ENCODE measurements around the gene ST6GAL1. TPM values are rescaled to one million over a fixed set of nuclear protein-coding genes. Genes with fewer than 3 reads are reported as not detected.

ST6GAL1 gene
- total RNA-seq, 4 donors from 2014 or later, result 24.7 to 58.1 (median 44.5) TPM

GRCh38 chr3:186925826-186926225 lies 4.5 kb upstream of the ST6GAL1 start:
- H3K4me3 ChIP-seq, result no peak overlapping the region
- H3K36me3 ChIP-seq, result no peaks in the 10 kb centered on the region
- H3K27ac ChIP-seq, result no peak overlapping the region
- WGBS, 2 donors, result 91 to 97% methylated on average over 1 of the region's 1 CpG
- DNase-seq (ENCODE audit: low spot score in 2 of 2), result no peak
- H3K4me1 ChIP-seq, result peaks cover 0 to 8% (median 0%) of the 10 kb centered on the region in 4 donors
- no peaks in the 10 kb centered on the region for H3K9me3 ChIP-seq
- H3K27me3 ChIP-seq, result no peaks in the 10 kb centered on the region
- TF ChIP-seq POLR2A (IDR thresholded peaks at IDR 0.05) (no peak), CTCF (IDR thresholded peaks at IDR 0.05) (no peak), EP300 (IDR thresholded peaks at IDR 0.05) (no peak)

DNA sequence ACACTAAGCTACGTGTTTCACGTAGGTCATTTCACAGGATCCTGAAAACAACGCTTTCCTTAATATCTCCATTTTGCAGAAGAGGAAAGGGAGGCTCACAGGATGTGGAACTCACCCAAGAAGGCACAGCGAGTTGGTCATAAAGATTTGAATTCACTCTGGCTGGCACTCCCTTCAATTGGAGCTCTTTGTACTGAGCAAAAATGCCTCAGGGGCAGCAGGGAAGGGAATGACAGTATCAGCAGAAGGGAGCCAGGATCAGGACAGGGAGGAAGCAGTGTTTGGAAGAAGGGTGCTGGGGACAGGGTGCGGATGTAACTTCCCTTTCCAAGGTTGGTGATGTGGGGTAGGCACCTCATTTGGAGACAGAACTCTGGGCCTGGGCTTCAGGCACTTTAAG lies 1.1 kb upstream of the ST6GAL1 start:
- no peak for DNase-seq (ENCODE audit: low spot score in 2 of 2)

GRCh38 chr3:186929685-186930084 lies 641 bp upstream of the ST6GAL1 start:
- Histone ChIP-seq H3K36me3 (no peaks in the 10 kb centered on the region), H3K9me3 (no peaks in the 10 kb centered on the region), H3K4me3 (peak overlapping the region in 3 of 4 donors; percentile 61 to 93 (median 83)), H3K4me1 (peaks cover 0 to 33% (median 11%) of the 10 kb centered on the region in 4 donors), H3K27ac (peak overlapping the region in 3 of 4 donors; percentile 85 to 89 (median 87)), H3K27me3 (no peaks in the 10 kb centered on the region)
- no peak for DNase-seq (ENCODE audit: low spot score in 2 of 2)
- TF ChIP-seq EP300 (IDR thresholded peaks at IDR 0.05), result no peak
- TF ChIP-seq POLR2A (IDR thresholded peaks at IDR 0.05), result no peak
- TF ChIP-seq CTCF (IDR thresholded peaks at IDR 0.05), result no peak
- WGBS, 2 donors, result 78 to 79% methylated on average over 12 of the region's 12 CpGs

More for the DNA sequence above, 1.1 kb upstream of the ST6GAL1 start:
- 78 to 80% methylated on average over 5 of the region's 5 CpGs for WGBS, 2 donors
- Histone ChIP-seq H3K4me1 (peaks cover 0 to 29% (median 11%) of the 10 kb centered on the region in 4 donors), H3K36me3 (no peaks in the 10 kb centered on the region), H3K27me3 (no peaks in the 10 kb centered on the region), H3K4me3 (no peak overlapping the region), H3K27ac (peak overlapping the region in 2 of 4 donors; percentile 41 to 89), H3K9me3 (no peaks in the 10 kb centered on the region)
- TF ChIP-seq EP300 (IDR thresholded peaks at IDR 0.05) (no peak), POLR2A (IDR thresholded peaks at IDR 0.05) (no peak), CTCF (IDR thresholded peaks at IDR 0.05) (no peak)

DNA sequence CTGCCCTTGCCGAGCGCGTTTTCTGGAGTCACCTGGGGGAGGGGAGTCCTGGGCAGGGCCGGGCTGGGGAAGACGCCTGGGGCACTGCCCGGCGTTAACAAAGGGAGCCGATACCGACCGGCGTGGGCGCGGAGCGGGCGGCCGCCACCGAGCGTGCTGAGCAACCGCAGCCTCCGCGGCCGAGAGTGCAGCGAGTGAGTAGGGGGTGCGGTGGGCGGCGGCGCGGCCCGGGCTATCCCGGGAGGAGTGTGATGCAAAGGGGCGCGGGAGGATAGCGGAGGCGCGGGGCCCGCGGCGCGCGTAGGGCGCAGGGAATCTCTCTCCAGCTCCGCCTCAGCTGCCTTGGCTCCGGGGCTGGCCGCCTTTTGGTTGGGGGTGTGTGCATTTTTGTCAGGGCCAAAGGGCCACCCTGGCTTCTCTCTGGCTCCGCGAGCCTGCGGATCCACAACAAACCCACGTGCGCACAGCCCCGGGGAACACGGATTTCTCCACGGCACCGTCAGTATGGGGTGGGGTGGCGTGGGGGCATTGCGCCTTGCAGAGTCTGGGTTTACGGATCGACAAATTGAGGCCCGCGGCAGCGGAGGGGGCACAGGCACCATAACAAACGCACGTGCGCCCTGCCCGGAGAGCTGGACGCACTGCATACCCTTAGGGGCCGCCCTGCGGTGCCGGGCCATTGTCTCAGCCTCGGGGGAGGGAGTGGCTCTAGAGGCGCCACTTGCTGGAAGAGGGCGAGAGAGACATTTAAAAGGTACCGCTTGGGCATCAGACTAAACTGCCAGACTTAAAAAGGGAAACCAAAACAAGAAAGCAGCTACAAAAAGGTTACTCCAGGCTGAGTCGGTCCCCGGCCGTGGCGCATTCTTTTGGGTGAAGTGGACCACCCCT lies 560 bp downstream of the ST6GAL1 start:
- Histone ChIP-seq H3K27ac (peak overlapping the region; percentile 60 to 89 (median 86)), H3K4me1 (peaks cover 0 to 33% (median 11%) of the 10 kb centered on the region in 4 donors), H3K9me3 (no peaks in the 10 kb centered on the region), H3K27me3 (no peaks in the 10 kb centered on the region), H3K4me3 (peak overlapping the region; percentile 61 to 93 (median 80)), H3K36me3 (peaks cover 0 to 5% (median 0%) of the 10 kb centered on the region in 3 donors)
- peak in 1 of 2 donors; percentile 1 for TF ChIP-seq EP300 (IDR thresholded peaks at IDR 0.05)
- TF ChIP-seq POLR2A (IDR thresholded peaks at IDR 0.05), result no peak
- DNase-seq (ENCODE audit: low spot score in 2 of 2), result peak in 1 of 2 donors; percentile 15
- WGBS, 2 donors, result 0% methylated on average over 42 to 72 of the region's 76 CpGs

DNA sequence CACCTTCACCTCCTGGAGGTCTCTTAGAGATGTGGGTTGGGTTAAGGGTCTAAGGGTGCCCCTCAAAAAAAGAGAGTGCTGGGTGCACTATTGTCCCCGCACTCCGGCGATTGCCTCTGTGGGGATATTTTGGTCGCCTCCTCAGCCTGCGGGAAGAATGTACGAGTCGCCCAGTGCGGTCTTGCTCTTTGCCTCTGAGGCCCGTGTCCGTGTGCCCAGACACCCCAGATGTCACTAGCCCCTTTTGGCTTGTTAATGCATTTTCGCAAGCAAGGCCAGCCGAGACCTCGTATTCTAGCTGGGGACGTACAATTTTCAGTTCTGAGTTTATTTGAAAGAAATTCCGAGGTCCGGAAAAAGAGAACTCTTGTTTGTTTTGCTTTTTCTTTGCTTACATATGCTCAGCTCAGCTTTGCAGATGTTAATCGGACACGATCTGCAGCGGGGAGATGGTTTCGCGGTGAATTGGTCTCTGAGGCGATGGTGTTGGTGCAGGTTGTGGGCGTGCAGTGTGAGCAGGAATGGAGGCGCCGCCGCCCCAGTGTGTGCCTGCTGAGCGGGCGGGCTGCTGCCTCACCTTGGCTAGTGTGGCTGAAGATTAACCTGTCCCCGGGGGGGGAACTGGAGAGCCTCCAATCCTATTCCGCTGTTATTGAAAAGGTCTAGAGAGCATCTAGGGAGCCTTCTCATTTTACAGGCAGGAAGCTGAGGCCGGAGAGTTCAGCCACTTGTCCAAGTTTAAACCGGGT lies 1.4 kb downstream of the ST6GAL1 start:
- Histone ChIP-seq H3K9me3 (no peaks in the 10 kb centered on the region), H3K27me3 (no peaks in the 10 kb centered on the region), H3K4me3 (peak overlapping the region; percentile 61 to 93 (median 80)), H3K27ac (peak overlapping the region; percentile 60 to 89 (median 86)), H3K36me3 (peaks cover 0 to 5% (median 0%) of the 10 kb centered on the region in 3 donors), H3K4me1 (peaks cover 0 to 33% (median 11%) of the 10 kb centered on the region in 4 donors)
- DNase-seq (ENCODE audit: low spot score in 2 of 2), result no peak
- WGBS, 2 donors, result 0 to 1% methylated on average over 31 to 32 of the region's 32 CpGs
- TF ChIP-seq EP300 (IDR thresholded peaks at IDR 0.05), result no peak
- TF ChIP-seq CTCF (IDR thresholded peaks at IDR 0.05), result no peak
- TF ChIP-seq POLR2A (IDR thresholded peaks at IDR 0.05), result no peak
